Thoracic aorta (tissue), 2 donors: Measurements from ENCODE around the gene ALOX5. TPM values are rescaled to one million over a fixed set of nuclear protein-coding genes. Genes with fewer than 3 reads are reported as not detected.

Experiments
- ATAC-seq: fragments of 150-250 bp; one replicate; pipeline ENCODE4 v1.8.0; 2017; ENCODE audit warnings: low read depth; ENCODE audit not compliant: insufficient number of reproducible peaks, low FRiP score
- DNase-seq: peaks from one replicate; pipeline ENCODE4 v3.0.0-alpha.2; 2020; ENCODE audit warnings: low spot score
- H3K27ac ChIP-seq, 2 donors: fragments of 200-600 bp; sonication (generic); 1 replicate in 1 of 2; 2 replicates in 1 of 2; pipeline ENCODE4 v1.5.1; 2016; ENCODE audit warnings: mild to moderate bottlenecking in 2 of 2, moderate library complexity in 2 of 2
- H3K27me3 ChIP-seq: fragments of 200-600 bp; sonication (generic); replicated peaks from 2 replicates; pipeline ENCODE4 v1.6.0; 2016; ENCODE audit warnings: mild to moderate bottlenecking; ENCODE audit not compliant: insufficient read depth
- H3K36me3 ChIP-seq: fragments of 200-600 bp; sonication (generic); one replicate; pipeline ENCODE4 v1.5.1; 2016
- H3K4me1 ChIP-seq, 2 donors: fragments of 200-600 bp; sonication (generic); 1 replicate in 1 of 2; 2 replicates in 1 of 2; pipeline versions ENCODE4 v1.5.1 to v1.6.0; 2016; ENCODE audit warnings: low read depth in 2 of 2, mild to moderate bottlenecking in 1 of 2; ENCODE audit not compliant: control insufficient read depth in 1 of 2
- H3K4me3 ChIP-seq: fragments of 200-600 bp; sonication (generic); 2 replicates; pipeline ENCODE4 v1.5.1; 2016; ENCODE audit warnings: mild to moderate bottlenecking
- H3K9me3 ChIP-seq: fragments of 200-600 bp; sonication (generic); 2 replicates; pipeline ENCODE4 v1.5.1; 2016
- CTCF ChIP-seq: fragments of 200-600 bp; sonication (generic); IDR thresholded peaks from one replicate; pipeline ENCODE4 v1.5.1; 2019; ENCODE audit warnings: antibody characterized with exemption
- total RNA-seq, 2 donors: library from RNA; depleted of rRNA; stranded (reverse); fragments of >200 nt; gene quantifications; one replicate each; pipeline versions ENCODE4 v1.1.0 to v1.2.3, GENCODE V29; 2016

The ALOX5 gene
- total RNA-seq, 2 donors from 2014 or later: 64.1 to 69.7 TPM

GRCh38 chr10:45483002-45483401 is 109.0 kb downstream of the ALOX5 start:
- Histone ChIP-seq H3K9me3 (no peaks in the 10 kb centered on the region), H3K27ac (no peak overlapping the region), H3K36me3 (no peaks in the 10 kb centered on the region), H3K4me3 (no peak overlapping the region), H3K4me1 (no peaks in the 10 kb centered on the region), H3K27me3 (no peaks in the 10 kb centered on the region)
- DNase-seq (no peak), ATAC-seq (no peak)
- no peak for TF ChIP-seq CTCF

DNA sequence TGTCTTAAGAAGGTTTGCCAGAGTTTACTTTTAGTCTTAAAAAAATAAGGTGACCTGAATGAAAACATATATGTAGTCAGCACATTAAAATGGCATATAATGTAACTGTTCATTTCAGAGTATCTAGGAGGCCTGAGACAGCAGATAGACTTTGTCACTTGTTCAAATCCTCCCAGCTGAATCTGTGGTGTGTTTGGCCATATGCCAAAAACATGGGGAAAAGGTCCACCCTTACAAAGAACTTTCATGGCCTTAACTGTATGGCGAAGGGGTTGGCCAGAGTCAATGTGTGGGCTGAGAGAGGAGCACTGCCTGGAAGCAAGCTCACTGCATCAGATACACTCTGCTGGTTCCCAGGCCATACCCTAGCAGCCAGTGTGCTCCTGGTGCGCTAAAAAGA is 113.7 kb downstream of the ALOX5 start:
- no peak for ATAC-seq
- Histone ChIP-seq H3K4me3 (no peak overlapping the region), H3K36me3 (no peaks in the 10 kb centered on the region), H3K9me3 (no peaks in the 10 kb centered on the region), H3K27ac (no peak overlapping the region), H3K27me3 (no peaks in the 10 kb centered on the region), H3K4me1 (no peaks in the 10 kb centered on the region)
- no peak for DNase-seq
- no peak for TF ChIP-seq CTCF

- ATAC-seq (no peak), DNase-seq (no peak)
- Histone ChIP-seq H3K36me3 (no peaks in the 10 kb centered on the region), H3K4me3 (no peak overlapping the region), H3K27ac (no peak overlapping the region), H3K27me3 (no peaks in the 10 kb centered on the region), H3K4me1 (no peaks in the 10 kb centered on the region), H3K9me3 (no peaks in the 10 kb centered on the region)
- TF ChIP-seq CTCF: no peak
Measured at GRCh38 chr10:45488365-45488764, 114.3 kb downstream of the ALOX5 start.

- Histone ChIP-seq H3K36me3 (no peaks in the 10 kb centered on the region), H3K4me3 (no peak overlapping the region), H3K9me3 (no peaks in the 10 kb centered on the region), H3K27me3 (no peaks in the 10 kb centered on the region), H3K4me1 (no peaks in the 10 kb centered on the region), H3K27ac (no peak overlapping the region)
- DNase-seq (no peak), ATAC-seq (no peak)
- no peak for TF ChIP-seq CTCF
Measured at GRCh38 chr10:45490277-45490676, 116.3 kb downstream of the ALOX5 start.

DNA sequence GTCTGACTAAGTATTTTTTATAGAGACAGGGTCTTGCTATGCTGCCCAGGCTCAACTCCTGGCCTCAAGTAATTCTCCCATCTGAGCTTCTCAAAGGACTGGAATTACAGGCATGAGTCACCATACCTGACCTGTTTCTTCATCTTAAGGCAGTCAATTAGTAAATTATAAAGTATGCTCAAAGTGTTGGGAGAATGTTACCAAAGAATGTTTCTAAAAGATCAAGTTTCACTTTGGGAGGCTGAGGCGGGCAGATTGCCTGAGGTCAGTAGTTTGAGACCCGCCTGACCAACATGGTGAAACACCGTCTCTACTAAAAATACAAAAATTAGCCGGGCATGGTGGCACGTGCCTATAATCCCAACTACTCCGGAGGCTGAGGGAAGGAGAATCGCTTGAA is 117.0 kb downstream of the ALOX5 start:
- H3K36me3 ChIP-seq: no peaks in the 10 kb centered on the region
- H3K27ac ChIP-seq: no peak overlapping the region
- TF ChIP-seq CTCF: no peak
- H3K4me3 ChIP-seq: no peak overlapping the region
- no peak for DNase-seq
- H3K27me3 ChIP-seq: no peaks in the 10 kb centered on the region
- H3K9me3 ChIP-seq: no peaks in the 10 kb centered on the region
- no peaks in the 10 kb centered on the region for H3K4me1 ChIP-seq
- ATAC-seq: no peak

Other genes with a start within 250 kb of the ALOX5 start
- gene OR13A1, start 58.6 kb upstream of the ALOX5 start, total RNA-seq: under 1 TPM in 1 of 2 donors, not detected in 1; 0.85 TPM